SK-N-MC (cell line): Measurements from ENCODE around the gene MAML3.

Experiments used
- EZH2 ChIP-seq: fragments of 200-600 bp; sonication (generic); IDR thresholded peaks from one replicate; pipeline ENCODE4 v1.6.1; 2017; ENCODE audit warnings: antibody characterized with exemption
- FOXP2 ChIP-seq: optimal IDR thresholded peaks from 2 replicates; pipeline ENCODE3; 2011; ENCODE audit warnings: mild to moderate bottlenecking, moderate library complexity; ENCODE audit not compliant: insufficient read depth; ENCODE audit errors: extremely low read length, control extremely low read depth
- POLR2AphosphoS5 ChIP-seq: IDR thresholded peaks from 2 replicates; pipeline ENCODE4 v1.6.1; 2012; ENCODE audit warnings: mild to moderate bottlenecking, low read depth, low read length, borderline replicate concordance

DNA sequence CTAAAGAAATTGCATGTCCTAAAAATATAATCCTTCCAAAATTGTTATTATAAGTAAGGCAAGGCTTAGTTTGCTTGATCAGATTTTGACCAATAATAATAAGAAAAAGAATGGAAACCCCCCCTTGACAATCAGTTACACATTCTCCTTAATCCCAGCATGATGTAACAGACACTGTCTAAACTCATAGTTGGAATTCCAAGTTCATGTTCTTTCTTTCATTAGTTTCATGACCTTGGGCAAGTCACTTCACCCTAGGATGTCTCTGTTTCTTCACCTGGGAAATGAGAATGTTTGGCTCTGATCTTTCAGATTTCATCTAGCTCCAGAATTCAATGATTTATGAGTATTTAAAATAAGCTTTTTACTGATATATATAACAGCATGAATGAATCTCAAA is 64.8 kb downstream of the MAML3 start:
- TF ChIP-seq EZH2, result no peak
- no peak for TF ChIP-seq POLR2AphosphoS5
- no peak for TF ChIP-seq FOXP2
